GM12874 (cell line): ENCODE measurements around the gene KRT17.

Experiments used
- CTCF ChIP-seq: IDR thresholded peaks from 2 replicates; pipeline ENCODE4 v1.5.1; 2011; ENCODE audit warnings: low read depth, mild to moderate bottlenecking, control low read depth, low read length, moderate library complexity; ENCODE audit not compliant: insufficient read depth

KRT17 gene

GRCh38 chr17:41583137-41584127 is 40.9 kb downstream of the KRT17 start:
- TF ChIP-seq CTCF: no peak

- TF ChIP-seq CTCF: no peak
Observed at GRCh38 chr17:41581366-41582060, 42.9 kb downstream of the KRT17 start.

- TF ChIP-seq CTCF: no peak
Observed at GRCh38 chr17:41580687-41581365, 43.5 kb downstream of the KRT17 start.

GRCh38 chr17:41580244-41580575 is 44.2 kb downstream of the KRT17 start:
- no peak for TF ChIP-seq CTCF

GRCh38 chr17:41579484-41580243 is 44.7 kb downstream of the KRT17 start:
- peak; percentile 90 for TF ChIP-seq CTCF

- TF ChIP-seq CTCF: no peak
Observed at GRCh38 chr17:41578971-41579370, 45.4 kb downstream of the KRT17 start.

GRCh38 chr17:41578538-41578937 is 45.8 kb downstream of the KRT17 start:
- no peak for TF ChIP-seq CTCF
